HAP-1 (cell line): ENCODE results near the gene ZWILCH.
A peak's percentile ranks its signal among the peaks of the same experiment; 100 is the strongest.

ENCODE experiments used
- DNase-seq, 2 experiments: peaks; one replicate each; pipeline ENCODE4 v3.0.0-alpha.2; 2016 to 2020; ENCODE audit warnings: low spot score in 2 of 2
- H3K27me3 ChIP-seq: fragments of 250-450 bp; sonication (Bioruptor Pico); 2 replicates; pipeline ENCODE4 v1.5.1; 2020; ENCODE audit warnings: low read depth, mild to moderate bottlenecking, moderate library complexity
- H3K36me3 ChIP-seq: fragments of 250-450 bp; sonication (Bioruptor Pico); replicated peaks from 2 replicates; pipeline ENCODE4 v1.5.1; 2020; ENCODE audit warnings: mild to moderate bottlenecking
- H3K4me1 ChIP-seq: fragments of 250-450 bp; sonication (Bioruptor Pico); 2 replicates; pipeline ENCODE4 v1.5.1; 2020; ENCODE audit warnings: mild to moderate bottlenecking
- H3K4me3 ChIP-seq: fragments of 250-450 bp; sonication (Bioruptor Pico); 2 replicates; pipeline ENCODE4 v1.5.1; 2020; ENCODE audit warnings: mild to moderate bottlenecking, moderate library complexity
- H3K9me3 ChIP-seq: fragments of 250-450 bp; sonication (Bioruptor Pico); 2 replicates; pipeline ENCODE4 v1.5.1; 2020; ENCODE audit warnings: mild to moderate bottlenecking, moderate library complexity
- in situ Hi-C: fragments of 300-500 bp; cut with MboI; formaldehyde crosslinking; loops from 3 replicates; pipeline ENCODE4 v1.14.3; 2020; ENCODE audit warnings: low sequenced_read_pairs, inconsistent platforms, mixed read lengths

ZWILCH gene

GRCh38 chr15:66567897-66568296, 62.8 kb downstream of the ZWILCH start:
- no peaks in the 10 kb centered on the region for H3K27me3 ChIP-seq
- peak in 1 of 2 experiments; percentile 13 for DNase-seq
- no peaks in the 10 kb centered on the region for H3K36me3 ChIP-seq
- no peak overlapping the region for H3K4me3 ChIP-seq
- H3K4me1 ChIP-seq, result peaks cover 3% of the 10 kb centered on the region; the same call in 1 of the 2 replicates
- in situ Hi-C loops, result no loop called here
- H3K9me3 ChIP-seq, result no peaks in the 10 kb centered on the region

GRCh38 chr15:66569461-66570137, 64.5 kb downstream of the ZWILCH start:
- peaks cover 3% of the 10 kb centered on the region; the same call in 1 of the 2 replicates for H3K4me1 ChIP-seq
- H3K27me3 ChIP-seq, result no peaks in the 10 kb centered on the region
- no peaks in the 10 kb centered on the region for H3K9me3 ChIP-seq
- no peaks in the 10 kb centered on the region for H3K36me3 ChIP-seq
- no peak overlapping the region for H3K4me3 ChIP-seq
- peak in 1 of 2 experiments; percentile 6 for DNase-seq
- in situ Hi-C loops, result no loop called here

DNA sequence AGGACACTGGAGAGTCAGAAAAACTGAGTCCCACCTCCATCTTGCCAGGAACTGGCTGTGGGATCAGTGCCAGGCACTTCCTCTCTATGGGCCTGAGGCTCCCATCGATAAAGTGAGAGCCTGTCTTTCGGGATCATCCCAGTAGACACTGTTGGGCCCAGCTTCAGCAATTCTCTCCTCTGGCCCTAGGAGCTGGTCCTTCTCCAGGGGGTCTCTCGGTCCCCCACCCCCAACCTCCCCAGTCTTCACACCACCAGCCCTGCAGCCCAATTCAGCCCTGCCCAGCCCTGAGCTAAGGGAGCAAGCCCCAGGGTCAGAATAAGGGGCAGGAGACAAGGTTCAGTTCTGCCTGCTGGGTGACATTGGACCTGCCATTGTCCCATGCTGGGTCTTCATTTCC, 65.2 kb downstream of the ZWILCH start:
- no peaks in the 10 kb centered on the region for H3K9me3 ChIP-seq
- in situ Hi-C loops, result no loop called here

DNA sequence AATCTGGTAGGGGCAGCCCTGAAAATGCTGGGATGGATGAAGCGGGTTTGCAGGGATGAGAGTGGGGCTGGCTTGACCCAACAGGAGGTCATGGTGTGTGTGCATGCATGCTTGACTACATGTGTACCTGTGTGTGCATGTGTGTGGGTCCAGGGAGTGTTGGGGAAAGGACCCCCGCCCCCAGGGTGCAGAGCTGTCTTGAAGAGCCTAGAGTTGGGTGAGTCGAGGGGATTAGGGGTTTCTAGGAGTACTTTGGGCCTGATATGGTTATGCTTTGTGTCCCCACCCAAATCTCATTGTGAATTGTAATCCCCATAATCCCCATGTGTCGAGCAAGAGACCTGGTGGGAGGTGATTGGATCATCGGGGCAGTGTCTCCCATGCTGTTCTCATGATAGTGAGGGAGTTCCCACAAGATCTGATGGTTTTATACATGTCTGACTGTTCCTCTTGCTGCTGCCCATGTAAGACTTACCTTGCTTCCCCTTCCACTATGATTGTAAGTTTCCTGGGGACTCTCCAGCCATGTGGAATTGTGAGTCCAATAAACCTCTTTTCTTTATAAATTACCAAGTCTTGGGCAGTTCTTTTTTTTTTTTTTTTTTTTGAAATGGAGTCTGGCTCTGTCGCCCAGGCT, 65.8 kb downstream of the ZWILCH start:
- no peaks in the 10 kb centered on the region for H3K36me3 ChIP-seq
- no peaks in the 10 kb centered on the region for H3K4me1 ChIP-seq
- H3K27me3 ChIP-seq, result no peaks in the 10 kb centered on the region
- peak in 1 of 2 experiments; percentile 6 for DNase-seq
- H3K4me3 ChIP-seq, result no peak overlapping the region
- in situ Hi-C loops, result no loop called here
- H3K9me3 ChIP-seq, result no peaks in the 10 kb centered on the region

More for the DNA sequence above, 65.2 kb downstream of the ZWILCH start:
- Histone ChIP-seq H3K4me3 (no peak overlapping the region), H3K4me1 (peaks cover 3% of the 10 kb centered on the region; the same call in 1 of the 2 replicates), H3K36me3 (no peaks in the 10 kb centered on the region), H3K27me3 (no peaks in the 10 kb centered on the region)
- peak in 1 of 2 experiments; percentile 6 for DNase-seq

- DNase-seq, result no peak
- in situ Hi-C loops, result no loop called here
Observed at GRCh38 chr15:66572146-66572545, 67.0 kb downstream of the ZWILCH start.

DNA sequence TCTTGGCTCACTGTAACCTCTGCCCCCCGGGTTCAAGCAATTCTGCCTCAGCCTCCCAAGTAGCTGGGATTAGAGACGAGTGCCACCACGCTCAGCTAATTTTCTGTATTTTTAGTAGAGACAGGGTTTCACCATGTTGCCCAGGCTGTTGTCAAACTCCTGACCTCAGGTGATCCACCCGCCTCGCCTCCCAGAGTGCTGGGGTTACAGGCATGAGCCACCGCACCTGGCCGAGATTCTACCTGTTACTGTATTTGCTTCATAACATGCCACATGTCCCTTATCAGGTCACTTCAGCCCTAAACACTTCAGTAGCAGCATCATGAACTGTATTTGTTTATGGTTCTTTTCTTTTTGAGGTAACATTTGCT, 68.2 kb downstream of the ZWILCH start:
- H3K36me3 ChIP-seq, result no peaks in the 10 kb centered on the region

More at GRCh38 chr15:66572146-66572545, 67.0 kb downstream of the ZWILCH start:
- Histone ChIP-seq H3K27me3 (no peaks in the 10 kb centered on the region), H3K9me3 (no peaks in the 10 kb centered on the region), H3K36me3 (no peaks in the 10 kb centered on the region), H3K4me1 (no peaks in the 10 kb centered on the region), H3K4me3 (no peak overlapping the region)

DNA sequence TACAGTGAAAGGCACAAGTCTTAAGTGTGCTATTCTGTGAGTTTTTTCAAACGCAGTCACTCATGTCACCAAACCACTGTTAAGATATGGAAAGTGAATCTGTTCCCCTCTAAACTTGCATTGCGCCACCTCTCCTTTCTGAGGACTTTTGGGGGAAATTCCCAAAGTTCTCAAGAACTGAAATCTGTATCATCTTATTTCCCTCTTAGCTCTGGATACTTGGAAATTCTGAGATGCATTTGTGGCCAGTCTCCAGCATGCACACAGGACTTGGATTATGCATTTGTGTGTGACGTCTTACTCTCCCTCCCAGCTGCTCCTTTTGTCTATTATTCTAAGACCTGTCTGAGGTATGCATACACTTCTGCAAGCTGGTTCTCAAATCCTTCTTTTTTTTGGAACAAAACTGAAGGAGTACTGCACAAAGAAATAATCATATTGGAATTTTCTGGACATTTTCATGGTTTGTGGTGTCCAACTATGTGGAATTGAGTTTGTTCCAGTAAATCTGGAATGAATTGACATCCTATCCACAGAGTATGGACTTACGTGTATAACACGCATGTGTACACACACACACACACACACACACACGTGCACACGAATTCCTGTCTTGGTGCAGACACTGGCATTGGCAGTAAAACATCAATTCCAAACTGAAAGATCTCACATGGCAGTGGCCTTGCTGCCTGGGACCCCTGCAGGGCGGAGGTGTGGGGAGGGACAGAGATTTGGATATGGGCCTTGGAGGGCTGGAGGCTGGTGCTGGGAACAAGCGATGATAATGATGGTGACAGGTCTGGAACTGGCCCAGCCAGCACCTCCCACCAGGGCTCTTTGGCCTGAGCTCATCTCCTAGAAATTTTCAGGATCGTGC, 68.8 kb downstream of the ZWILCH start:
- in situ Hi-C loops, result no loop called here
- Histone ChIP-seq H3K36me3 (no peaks in the 10 kb centered on the region), H3K9me3 (no peaks in the 10 kb centered on the region), H3K27me3 (no peaks in the 10 kb centered on the region), H3K4me1 (no peaks in the 10 kb centered on the region), H3K4me3 (no peak overlapping the region)
- peak in 1 of 2 experiments; percentile 52 for DNase-seq

More for the DNA sequence above, 68.2 kb downstream of the ZWILCH start:
- in situ Hi-C loops, result no loop called here
- no peak overlapping the region for H3K4me3 ChIP-seq
- no peaks in the 10 kb centered on the region for H3K27me3 ChIP-seq
- no peaks in the 10 kb centered on the region for H3K4me1 ChIP-seq
- no peak for DNase-seq
- no peaks in the 10 kb centered on the region for H3K9me3 ChIP-seq

DNA sequence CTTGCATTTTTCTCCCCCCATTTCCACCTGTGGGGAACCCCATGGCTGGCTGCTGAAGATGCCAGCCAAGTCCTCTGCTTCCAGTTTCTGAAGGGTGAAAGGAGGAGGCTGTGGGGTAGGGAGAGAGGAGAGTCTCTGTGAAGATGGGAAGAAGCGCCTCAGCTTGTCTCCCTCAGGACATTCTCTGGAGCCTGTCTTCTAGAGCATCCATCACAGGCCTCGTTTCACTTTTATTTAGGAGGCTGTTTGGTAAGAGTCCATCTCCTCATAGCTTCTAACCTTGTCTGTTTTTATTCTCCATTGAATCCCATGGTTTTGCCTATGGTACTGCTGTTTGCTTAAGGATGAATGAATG, 69.4 kb downstream of the ZWILCH start:
- in situ Hi-C loops, result no loop called here
- Histone ChIP-seq H3K9me3 (no peaks in the 10 kb centered on the region), H3K4me1 (no peaks in the 10 kb centered on the region), H3K4me3 (no peak overlapping the region), H3K27me3 (no peaks in the 10 kb centered on the region), H3K36me3 (no peaks in the 10 kb centered on the region)
- DNase-seq, result no peak

GRCh38 chr15:66578286-66578875, 73.3 kb downstream of the ZWILCH start:
- no peak for DNase-seq
- H3K4me3 ChIP-seq, result no peak overlapping the region
- H3K4me1 ChIP-seq, result no peaks in the 10 kb centered on the region
- H3K9me3 ChIP-seq, result no peaks in the 10 kb centered on the region
- H3K36me3 ChIP-seq, result no peaks in the 10 kb centered on the region
- in situ Hi-C loops, result no loop called here
- H3K27me3 ChIP-seq, result no peaks in the 10 kb centered on the region

DNA sequence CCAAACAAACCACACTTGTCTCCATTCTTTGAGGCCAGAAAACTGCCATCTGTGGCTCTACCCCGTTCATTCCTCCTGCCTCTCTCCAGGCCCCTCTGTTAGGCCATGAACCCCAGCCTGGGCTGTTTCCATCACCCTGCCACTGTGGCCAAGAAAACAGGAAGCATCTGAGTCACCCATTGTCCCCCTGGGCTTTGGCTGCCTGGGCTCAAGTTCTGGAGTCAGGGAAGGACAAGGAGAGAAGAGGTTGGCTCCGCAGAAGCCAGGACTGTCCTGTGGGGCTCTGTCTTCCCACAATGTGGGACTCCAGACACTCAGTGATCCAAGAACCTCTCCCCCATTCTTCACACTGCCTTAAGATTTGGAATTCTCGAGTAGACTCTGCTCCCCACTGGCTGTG, 75.5 kb downstream of the ZWILCH start:
- Histone ChIP-seq H3K27me3 (no peaks in the 10 kb centered on the region; the same call in 1 of the 2 replicates), H3K36me3 (no peaks in the 10 kb centered on the region), H3K4me1 (no peaks in the 10 kb centered on the region), H3K4me3 (no peak overlapping the region), H3K9me3 (no peaks in the 10 kb centered on the region)
- DNase-seq, result no peak
- in situ Hi-C loops, result no loop called here

GRCh38 chr15:66581972-66582537, 76.9 kb downstream of the ZWILCH start:
- Histone ChIP-seq H3K9me3 (no peaks in the 10 kb centered on the region), H3K4me3 (no peak overlapping the region), H3K27me3 (peaks cover 10% of the 10 kb centered on the region), H3K4me1 (no peaks in the 10 kb centered on the region), H3K36me3 (no peaks in the 10 kb centered on the region)
- in situ Hi-C loops, result no loop called here
- DNase-seq, result no peak

DNA sequence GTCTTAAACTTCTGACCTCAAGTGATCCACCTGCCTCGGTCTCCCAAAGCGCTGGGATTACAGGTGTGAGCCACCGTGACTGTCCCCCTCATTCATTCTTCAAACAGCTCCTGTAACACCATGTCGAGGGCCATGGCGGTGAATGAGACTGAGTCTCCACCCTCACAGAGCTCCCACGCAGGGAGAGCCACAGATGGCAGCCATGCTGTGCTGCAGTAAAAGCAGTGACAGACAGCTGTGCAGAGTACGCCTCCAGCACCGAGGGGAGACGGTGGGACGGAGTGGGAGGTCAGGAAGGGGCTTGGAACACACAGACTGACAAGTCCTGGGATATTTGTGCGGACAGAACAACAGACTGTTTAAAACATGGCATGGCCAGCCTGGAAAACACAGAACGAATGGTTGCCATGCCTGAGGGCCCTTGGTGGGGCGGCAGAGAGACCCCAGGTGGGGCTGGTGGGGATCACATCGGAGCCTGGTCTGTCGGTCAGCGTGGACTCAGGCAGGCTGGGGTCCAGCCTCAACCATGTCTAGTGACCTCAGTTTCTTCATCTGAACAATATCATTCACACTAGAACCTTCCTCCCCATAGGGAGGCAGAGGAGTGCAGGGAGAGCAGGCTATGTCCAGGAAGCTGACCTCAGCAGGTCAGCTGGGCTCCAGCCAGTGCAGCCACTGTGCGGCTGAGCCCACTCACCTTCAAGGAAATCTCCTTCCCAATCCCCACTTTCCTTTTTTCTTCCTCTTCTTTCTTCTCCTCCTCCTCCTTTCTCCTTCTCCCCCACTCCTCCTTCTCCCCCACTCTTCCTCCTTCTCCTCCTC, 81.2 kb downstream of the ZWILCH start:
- no peak overlapping the region for H3K4me3 ChIP-seq
- no peaks in the 10 kb centered on the region for H3K36me3 ChIP-seq
- H3K27me3 ChIP-seq, result peaks cover 15% of the 10 kb centered on the region
- no peaks in the 10 kb centered on the region for H3K4me1 ChIP-seq
- H3K9me3 ChIP-seq, result no peaks in the 10 kb centered on the region
- no peak for DNase-seq
- in situ Hi-C loops, result no loop called here

DNA sequence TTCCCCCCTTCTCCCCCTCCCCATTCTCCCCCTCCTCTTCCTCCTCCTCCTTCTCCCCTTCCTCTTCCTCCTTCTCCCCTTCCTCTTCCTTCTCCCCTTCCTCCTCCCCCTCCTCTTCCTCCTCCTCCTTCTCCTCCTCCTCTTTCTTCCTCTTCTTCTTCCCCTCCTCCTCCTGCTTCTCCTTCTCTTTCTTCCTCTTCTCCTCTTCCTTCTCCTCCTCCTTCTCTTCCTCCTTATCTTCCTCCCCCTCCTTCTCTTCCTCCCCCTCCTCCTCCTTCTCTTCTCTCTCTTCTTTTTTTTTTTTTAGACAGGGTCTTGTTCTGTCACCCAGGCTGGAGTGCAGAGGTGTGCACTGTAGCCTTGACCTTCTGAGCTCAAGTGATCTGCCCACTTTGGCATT, 81.9 kb downstream of the ZWILCH start:
- DNase-seq, result no peak
- Histone ChIP-seq H3K27me3 (peaks cover 15% of the 10 kb centered on the region), H3K36me3 (no peaks in the 10 kb centered on the region), H3K9me3 (no peaks in the 10 kb centered on the region), H3K4me1 (no peaks in the 10 kb centered on the region), H3K4me3 (no peak overlapping the region)
- in situ Hi-C loops, result no loop called here
